ENCODE data around the gene ZFP92.
"Not testable (repeated sequence)": the region's sequence is repeated elsewhere in the genome, so short reads cannot be mapped to it uniquely, and the experiment has no call there.

ZFP92 gene

DNA sequence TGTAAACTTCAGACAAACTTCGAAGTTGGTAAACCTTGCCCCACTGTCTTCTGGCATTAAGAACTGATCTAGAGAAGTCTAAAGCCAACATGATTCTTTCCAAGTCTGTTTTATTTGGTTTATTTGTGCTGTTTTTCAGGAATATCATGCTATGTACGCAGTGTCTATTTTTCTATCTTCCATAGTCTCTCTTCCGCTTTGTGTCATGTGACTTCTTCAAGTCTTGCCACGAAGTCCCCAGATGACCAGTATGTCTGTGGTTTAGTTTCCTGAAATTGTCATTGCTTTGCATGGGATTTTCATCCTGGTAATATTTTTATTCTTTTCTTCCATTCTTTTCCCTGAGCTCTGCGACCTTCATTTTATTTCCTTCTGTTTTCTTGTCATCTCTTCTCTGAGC, 25.2 kb upstream of the ZFP92 start:
- DNase-seq (ENCODE audit: low read depth in 2 of 2): no peak

DNA sequence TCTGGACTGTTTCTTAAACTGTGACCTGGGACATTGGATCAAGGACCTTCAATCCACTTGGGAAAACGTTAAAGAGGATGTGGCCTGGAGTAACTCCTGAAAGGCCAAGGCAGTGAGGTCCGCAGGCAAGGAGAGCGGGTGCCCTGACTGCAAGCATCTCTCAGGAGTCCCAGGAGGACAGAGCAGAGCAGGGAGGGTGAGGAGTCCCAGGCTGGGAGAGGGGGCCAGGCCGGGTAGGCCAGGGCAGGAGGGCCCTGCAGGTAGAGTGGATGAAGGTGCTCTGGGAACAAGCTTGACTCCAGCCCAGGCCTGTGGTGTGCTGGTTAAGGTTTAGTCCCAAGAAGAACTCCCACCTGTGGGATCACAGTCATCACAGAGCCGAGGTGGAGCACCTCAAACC, 23.9 kb upstream of the ZFP92 start:
- DNase-seq (ENCODE audit: low read depth in 2 of 2): no peak

DNA sequence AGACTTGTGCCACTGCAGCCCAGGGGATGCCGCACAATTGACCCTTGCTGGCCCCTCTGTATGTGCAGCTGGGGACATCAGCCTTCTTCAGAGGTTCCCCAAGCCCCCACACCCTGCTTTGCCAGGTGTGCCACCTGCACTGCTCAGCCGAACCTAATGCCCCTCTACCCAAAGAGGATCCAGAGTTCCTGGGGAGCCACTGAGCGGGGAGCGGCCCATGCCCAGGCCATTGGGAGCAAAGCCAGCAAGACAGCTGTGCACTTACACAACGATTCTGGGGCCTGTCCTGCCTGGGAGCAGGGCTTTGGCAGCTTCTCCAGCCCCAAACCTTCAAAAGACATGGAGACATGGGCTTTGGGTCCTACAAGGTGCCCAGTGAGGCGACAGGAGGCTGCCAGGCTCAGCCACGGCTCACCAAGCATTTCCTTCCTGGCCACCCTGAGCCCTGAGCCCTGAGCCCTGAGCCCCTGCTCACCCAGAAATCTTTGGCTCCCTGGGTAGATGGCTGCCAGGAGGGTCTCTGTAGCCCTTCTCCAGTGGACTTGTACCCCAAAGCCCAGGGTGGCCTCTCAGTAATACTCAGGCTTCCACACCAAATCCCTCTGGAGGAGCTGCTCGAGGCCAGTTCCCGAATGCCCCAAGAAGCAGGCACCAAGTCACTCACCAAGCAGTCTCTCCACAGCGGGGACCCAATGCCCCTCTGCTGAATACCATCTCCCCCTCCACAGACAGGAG, 23.1 kb upstream of the ZFP92 start:
- DNase-seq (ENCODE audit: low read depth in 2 of 2): no peak

DNA sequence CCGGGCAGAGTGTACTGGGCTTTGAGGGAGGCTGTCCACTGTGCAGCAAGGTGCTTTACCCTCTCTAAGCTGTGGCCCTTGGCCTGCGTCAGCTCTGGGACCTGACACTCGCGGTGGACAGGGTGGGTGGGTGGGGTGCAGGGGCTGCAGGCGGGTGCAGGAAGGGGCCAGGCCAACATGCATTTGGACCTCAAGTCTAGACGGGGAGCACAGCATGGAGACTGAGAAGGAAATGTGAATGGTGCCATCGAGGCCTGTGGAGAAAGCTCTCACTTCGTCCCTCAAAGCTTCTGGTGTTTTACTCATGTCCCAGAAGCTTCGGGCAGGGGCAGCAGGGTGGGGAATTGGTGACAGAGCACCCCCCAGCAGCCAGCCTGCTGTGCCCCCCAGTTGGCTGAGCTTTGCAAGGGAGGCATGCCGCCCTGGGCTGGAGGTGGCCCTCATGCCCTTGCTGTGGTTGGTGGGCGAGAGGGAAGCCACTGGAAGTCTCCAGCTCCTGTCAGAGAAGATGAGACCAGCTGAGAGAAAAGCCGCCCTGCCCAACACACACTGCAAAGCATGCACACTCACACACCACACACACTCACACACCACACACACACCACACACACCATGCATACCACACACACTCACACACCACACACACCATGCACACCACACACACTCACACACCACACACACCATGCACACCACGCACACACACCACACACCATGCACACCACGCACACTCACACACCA, 22.4 kb upstream of the ZFP92 start:
- DNase-seq (ENCODE audit: low read depth in 2 of 2): no peak

DNA sequence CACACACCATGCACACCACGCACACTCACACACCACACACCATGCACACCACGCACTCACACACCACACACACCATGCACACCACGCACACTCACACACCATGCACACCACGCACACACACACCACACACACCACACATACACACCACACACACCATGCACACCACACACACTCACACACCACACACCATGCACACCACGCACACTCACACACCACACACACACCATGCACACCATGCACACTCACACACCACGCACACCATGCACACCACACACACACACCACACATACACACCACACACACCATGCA, 21.9 kb upstream of the ZFP92 start:
- DNase-seq (ENCODE audit: low read depth in 2 of 2): not testable (repeated sequence)

DNA sequence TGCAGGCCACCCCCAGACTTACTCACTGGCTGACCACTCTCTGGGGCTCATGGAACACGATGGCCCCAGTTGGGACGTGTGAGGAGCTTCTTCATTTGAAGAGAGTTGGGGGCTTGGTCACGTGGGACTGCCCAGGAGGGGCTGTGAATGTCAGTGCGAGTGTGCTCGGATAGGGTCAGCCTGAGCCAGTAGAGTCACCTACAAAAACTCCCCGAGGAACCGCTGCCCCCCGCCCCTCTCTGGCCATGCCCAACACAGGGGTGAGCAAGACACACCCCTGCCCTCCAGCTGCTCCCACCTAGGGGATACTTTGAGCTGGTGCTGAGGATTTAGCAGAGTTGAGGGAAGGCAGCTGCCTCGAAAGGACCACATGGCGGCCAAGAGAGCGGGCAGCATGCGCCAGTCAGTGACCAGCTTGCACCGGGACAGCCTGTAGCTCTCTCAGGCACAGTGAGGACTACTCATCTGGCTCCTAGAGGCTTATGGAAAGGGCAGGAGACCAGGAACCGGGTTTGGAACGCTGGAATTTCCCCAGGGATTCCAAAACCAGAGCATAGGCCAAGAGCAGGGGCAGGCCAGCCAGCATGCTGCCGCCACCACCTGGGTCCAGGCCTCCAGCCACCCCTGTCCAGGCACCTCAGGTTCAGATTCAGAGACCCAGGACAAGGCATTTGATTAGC, 18.5 kb upstream of the ZFP92 start:
- DNase-seq (ENCODE audit: low read depth in 2 of 2): no peak

DNA sequence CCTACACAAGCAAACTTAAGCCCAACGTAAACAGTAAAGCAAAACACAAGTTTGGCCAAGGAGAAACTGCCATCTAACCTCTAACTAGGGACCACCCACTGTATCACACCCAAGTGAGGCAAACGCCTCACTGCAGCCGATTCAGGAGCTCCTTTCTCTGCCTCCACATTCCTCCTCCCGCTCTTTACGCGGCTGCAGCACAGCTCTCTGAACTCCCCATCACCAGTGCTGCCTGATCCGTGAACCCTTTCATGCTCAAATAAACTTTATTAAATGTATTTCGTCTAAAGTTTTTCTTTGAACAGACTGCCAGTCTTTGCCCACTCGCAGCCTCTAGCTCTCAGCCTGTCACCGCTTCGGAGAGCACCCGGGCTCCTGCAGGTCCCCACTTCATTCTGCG, 16.7 kb upstream of the ZFP92 start:
- no peak for DNase-seq (ENCODE audit: low read depth in 2 of 2)

DNA sequence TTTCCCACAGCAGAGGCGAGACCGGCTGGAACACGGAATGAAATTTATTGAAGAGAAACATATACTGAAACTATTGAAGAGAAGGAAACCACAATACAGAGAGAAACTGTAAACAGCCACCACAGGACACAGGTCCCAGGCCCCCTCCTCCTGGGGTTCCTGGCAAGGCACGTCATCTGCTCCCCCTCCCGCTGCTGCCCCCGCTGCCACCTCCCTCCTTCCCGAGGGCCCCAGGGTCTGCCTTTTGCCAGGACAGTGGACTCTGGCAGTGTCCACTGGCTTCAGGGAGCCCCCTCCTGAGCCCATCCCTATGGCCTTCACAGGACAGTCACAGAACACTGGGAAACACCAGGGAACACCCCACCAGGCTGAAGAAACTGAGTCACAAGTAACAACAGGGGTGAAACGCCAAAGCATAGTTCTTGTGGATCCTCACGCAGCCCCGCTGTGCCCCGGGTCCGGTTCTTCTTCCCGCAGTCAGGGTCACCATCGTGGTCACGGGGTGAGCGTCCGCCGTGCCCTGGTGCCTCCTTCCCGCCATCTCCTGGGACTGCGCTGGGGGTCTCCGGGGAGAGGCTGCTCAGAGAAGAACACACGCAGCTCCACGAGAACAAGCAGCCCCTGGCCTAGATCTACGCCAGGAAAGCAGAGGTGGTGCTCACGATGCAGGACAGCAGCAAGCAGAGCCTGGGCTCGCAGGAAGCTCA, 15.5 kb upstream of the ZFP92 start:
- no peak for DNase-seq (ENCODE audit: low read depth in 2 of 2)

DNA sequence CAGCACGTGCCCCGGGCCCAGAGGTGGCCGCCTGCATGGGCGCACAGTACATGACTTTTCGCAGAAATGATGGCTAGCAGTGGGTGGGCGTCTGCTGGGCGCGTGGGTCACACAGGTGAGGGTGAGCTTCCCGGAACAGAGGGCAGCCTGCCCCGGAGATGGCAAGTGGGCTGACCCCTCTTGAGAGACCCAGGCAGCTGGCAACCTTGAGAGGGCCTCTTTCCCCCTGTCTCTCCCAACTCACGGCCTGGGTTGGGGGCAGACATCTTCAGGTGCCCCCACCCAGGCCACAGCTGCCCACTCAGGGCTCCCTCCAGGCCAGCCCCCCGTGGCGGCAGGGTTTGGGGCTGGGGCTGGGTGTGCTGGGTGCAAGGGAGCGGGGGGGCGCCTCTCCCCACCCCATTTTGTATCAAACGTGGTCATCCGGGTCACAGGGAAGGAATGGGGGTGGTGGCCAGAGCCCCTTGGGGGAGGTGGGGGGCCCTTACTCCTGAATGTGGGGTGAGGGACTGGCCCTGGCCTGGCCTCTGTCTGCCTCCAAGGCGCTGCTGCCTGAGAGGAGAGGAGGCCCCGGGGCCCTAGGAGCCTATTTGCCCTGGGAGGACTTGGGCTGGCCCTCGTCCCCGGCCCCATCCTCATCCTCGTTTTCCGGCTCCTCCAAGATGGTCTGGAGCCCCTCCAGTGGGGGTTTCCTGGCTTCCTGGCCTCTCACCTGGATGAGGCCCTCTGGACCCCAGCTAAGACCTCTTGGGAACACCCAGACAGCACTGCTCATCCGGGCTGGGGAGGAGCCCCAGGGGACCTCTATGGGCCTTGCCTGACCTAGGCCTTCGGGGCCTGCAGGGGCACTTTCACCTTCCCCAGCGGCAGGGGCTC, 14.7 kb upstream of the ZFP92 start:
- no peak for DNase-seq (ENCODE audit: low read depth in 2 of 2)

DNA sequence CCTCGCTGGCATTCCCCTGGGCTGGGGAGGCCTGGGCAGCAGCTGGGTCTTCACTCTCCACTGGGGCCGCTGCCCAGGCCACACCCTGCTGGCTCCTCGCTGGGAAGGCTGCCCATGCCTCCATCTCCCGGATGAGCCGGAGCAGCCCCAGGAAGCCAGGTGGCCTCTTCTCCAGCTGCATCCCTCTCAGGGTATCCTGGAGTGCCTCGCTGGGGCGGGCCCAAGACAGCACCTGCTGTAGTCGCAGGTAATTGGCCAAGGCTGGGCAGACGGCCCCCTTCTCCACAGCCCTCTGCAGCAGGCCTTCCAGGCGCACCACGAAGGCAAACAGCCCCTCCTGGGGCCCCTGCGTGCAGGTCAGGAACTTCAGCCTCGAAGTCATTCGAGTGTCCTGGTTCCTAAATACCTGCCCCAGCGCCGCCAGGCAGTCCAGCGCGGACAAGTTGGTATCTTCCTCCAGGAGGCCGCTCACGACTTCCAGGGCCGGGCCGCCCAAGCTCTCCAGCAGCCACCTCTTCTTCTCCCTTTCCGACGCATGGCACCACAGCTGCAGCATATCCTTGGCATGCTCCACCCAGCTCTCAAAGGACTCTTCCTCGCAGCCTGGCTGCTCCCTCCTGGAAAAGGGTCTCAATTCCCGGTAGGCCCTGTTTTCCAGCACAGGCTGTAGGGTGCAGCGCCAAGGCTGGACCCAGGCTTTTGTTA, 13.9 kb upstream of the ZFP92 start:
- DNase-seq (ENCODE audit: low read depth in 2 of 2): no peak

DNA sequence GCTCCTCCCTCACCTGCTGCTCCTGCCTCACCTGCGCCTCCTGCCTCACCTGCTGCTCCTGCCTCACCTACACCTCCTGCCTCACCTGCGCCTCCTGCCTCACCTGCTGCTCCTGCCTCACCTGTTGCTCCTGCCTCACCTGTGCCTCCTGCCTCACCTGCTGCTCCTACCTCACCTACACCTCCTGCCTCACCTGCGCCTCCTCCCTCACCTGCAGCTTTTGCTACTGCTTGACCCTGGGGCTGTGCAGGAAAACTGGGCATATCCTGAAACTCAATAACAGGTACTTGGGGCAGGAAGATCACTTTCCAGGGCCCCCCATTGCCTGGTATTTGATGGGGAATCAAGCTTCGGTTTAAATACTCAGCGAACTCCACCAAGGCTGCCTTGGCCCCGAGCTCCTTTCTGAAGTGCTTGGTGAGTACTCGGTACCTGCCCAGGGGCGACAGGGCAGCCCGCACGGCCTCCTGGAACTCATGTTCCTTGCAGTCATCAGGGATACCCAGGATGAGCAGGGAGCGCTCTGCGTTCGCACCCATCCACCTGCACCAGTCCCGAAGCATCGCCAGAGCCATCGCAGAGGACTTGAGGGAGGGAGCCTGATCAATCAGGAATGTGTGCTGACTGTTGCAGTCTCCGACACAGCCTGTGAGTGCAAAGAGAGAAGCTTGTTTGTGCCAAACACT, 12.9 kb upstream of the ZFP92 start:
- DNase-seq (ENCODE audit: low read depth in 2 of 2): no peak

DNA sequence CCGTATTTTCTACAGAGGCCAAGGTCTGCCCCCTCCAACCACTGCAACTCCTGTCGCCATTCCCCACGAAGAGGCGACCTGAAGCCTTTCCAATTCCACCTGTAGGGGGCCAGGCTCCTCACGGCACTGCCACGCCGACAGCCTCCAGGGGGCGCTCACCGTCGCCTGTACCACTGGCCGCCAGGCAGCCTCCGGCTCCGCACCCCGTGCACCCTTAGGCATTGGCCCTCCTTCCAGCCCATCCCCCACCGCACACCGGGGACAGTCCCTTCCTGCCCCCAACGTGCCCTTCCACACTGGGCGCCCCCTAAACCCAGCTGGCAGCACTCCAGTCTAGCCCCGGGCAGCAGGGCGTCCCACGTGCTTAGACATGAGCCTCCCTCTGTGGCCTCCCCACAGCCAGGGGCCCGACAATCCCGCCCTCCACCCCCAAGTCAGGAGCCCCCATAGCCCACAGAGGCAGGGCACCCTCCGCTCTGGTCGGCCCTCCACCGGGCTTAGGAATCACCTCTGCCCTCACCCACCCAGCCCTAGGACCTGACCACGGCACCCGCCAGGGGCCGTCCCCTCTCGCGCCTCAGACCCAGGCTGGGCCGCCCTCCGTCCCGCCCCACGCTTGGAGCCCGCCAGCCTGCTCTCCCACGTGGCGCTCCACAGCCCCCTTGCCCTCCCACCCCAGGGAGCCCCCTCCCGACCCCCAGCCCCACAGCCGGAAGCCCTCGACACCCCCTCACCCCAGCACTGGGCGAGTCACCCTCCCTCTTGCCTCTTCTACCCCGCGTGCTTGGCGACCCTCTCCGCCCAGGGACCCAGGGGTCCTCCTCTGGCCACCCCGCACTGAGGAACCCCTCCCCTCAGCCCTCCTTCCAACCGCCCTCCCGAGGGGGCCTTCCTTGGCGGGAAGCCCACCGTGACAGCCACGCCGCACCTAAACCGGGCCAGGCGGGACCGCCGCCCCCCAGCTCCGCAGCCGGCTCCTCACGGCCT, 10.8 kb upstream of the ZFP92 start:
- DNase-seq (ENCODE audit: low read depth in 2 of 2): no peak

DNA sequence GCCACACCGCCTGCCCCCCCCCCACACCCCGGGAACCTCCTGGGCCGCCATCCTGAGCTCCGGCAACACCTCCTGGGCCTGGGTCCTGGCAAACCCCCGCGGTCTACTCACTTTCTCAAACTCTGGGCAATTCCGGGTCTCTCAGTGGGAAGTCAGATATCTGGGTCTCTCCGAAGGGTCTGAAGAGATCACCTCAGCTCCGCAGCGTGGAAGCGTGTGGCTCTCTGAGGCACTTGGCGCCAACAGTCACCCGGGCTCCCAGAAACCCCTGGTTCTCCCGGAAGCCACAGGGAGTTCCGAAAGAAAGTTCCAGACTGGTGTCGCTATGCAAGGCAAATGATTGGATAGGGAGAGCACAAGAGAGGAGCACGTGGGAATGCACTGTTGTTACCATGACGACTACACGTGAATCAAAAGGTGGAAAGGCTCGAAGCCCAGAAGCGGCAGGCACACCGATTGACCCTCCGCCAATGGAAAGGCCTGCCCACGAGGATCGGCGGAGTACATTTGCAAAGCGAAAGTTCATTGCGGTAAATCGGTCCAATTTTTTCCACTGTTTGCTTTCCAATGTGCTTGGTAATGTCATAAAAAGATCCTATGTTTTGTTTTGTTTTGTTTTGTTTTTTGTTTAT, 10.0 kb upstream of the ZFP92 start, which contains the start of gene PNMA6E:
Gene PNMA6E, minus strand, starts transcription at position 218 of the 632 bp plus-strand sequence. CDS start 2,501 bp downstream, outside the sequence.
- DNase-seq (ENCODE audit: low read depth in 2 of 2): no peak

DNA sequence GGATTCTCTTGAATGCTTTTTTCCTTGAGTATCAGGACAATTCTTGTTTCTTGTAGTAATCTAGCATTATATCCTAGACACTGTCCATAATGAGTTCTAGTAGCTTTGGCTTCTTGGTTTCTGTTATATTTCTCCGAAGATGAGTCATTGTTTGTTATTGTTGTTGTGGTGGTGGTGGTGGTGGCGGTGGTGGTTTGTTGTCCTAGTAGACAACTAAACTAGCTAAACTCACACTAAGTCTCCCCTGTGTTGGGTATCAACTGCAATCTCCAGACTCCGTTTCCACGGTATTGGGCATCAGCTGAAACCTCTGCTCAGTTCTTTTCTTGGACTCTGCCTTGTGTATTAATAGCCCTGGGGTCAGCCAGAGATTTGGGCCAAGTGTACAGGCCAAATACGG, 6.9 kb upstream of the ZFP92 start:
- not testable (repeated sequence) for DNase-seq (ENCODE audit: low read depth in 2 of 2)

DNA sequence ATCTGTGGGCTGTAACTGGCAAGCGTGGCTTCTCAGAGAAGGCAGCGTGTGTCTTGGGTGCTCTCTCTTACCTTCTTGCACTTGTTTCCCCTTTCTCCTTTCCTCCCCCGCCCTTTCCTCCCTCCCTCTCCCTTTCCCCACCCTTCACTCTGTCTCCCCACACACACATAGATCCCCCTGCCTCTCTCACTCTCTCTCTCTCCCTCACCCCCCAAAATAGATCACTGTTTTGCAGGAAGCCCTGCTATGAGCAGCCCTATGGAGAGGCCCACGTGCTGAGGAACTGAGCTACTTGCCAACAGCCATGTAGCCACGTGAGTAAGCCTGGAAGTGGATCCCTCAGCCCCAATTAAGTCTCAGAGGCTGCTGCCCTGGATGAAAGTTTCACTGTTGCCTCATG, 5.8 kb upstream of the ZFP92 start:
- DNase-seq (ENCODE audit: low read depth in 2 of 2): no peak

DNA sequence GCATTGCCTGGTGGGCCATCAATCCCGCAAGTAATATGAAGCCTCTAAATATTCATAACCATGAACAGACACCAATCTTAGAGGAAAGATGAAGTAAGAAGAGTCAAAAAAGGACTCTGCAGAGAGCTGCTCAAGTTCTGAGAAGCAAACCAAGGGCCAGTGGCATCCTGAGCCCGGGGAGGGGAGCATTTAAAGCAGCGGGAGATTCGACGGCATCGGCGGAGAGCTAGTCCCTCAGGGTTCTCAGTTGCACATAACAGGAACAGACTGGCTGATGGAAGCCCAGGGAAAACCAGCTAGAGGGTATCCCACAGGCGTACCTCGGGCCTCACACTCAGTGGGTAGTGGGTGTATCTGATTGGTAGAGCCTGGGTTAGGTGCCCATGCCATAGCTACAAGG, 5.3 kb upstream of the ZFP92 start:
- no peak for DNase-seq (ENCODE audit: low read depth in 2 of 2)

DNA sequence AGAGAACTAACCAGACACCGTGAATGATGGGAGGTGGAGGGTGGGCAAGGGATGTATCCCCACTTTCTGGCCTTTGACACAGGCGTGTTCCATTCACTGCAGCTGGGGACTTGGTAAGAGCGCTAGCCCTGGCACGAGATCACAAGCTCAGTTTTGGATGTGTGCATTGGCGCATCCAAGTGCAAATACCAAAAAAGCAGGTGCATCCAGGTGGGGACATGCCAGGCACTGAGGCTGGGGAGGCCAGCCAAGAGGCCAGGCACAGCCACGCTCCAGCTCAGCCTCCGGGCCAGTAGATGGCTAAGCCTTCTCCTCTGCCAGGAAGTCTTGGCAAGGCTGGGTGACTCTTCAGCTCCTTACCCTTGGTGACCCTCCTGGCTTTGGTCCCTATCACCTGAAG, 4.4 kb upstream of the ZFP92 start:
- no peak for DNase-seq (ENCODE audit: low read depth in 2 of 2)

DNA sequence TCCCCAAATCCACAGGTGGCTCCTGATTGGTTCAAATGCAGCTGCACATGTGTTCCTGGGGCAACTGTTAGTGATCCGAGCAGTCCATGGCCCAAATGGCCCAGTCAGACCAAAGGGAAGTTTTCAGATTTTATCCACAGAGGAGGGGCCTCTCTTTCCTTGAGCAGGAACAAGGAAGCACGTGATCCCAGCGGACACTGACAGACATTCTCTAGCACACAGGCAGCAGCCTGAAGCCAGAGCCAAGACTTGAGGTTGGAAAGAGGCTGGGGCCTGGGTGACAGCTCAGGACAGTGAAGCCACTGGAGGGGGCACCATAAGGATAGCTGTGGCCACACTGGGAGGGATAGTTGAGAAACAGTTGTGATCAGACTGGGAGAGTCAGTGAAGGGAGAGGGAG, 3.5 kb upstream of the ZFP92 start:
- DNase-seq (ENCODE audit: low read depth in 2 of 2): no peak
